ENCODE measurements around the gene PHACTR1.
A peak's percentile ranks its signal among the peaks of the same experiment; 100 is the strongest.

The PHACTR1 gene

DNA sequence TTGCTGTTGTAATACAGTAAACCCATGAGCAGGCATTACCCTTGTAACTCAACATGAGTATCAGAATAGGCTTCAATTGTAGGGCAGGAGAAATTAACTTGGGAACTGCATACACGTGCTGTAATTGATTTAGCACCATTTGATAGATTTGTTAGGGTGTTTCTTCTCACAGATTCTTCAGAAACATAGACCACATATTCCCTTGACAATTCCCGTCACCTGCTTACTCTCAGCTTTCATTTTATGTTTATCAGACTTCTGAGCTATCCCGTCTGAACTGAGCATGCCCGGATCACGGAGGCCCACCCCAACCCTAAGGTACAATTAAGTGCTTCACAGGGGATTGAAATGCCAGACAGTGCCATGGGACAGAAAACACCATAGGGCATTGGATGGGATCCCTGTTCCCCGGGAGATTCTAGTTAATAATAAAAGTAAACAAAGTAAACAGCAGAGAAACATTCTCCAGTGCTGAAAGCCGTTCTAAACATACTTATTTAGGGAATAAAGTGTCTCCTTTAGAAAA lies 179.7 kb downstream of the PHACTR1 start:
- H3K27me3 ChIP-seq (ENCODE audit: control insufficient read depth in 1 of 2, insufficient read depth in 1 of 2, low read length in 2 of 2): peaks cover 31 to 52% of the 10 kb centered on the region in 2 experiments
- no peak overlapping the region for H3K9ac ChIP-seq (ENCODE audit: low read length)
- H3K79me1 ChIP-seq (replicated peaks; ENCODE audit: low read length, poor library complexity, severe bottlenecking): no peaks in the 10 kb centered on the region
- no peak overlapping the region for H2AK5ac ChIP-seq (ENCODE audit: low read length, severe bottlenecking)
- H3K18ac ChIP-seq (ENCODE audit: low read depth in 1 of 2, low read length in 2 of 2): no peak overlapping the region
- H3K27ac ChIP-seq (ENCODE audit: low read length, poor library complexity, severe bottlenecking): no peak overlapping the region
- H3K9me3 ChIP-seq (ENCODE audit: control insufficient read depth, low read length): peaks cover 8% of the 10 kb centered on the region
- no peak overlapping the region for H2AFZ ChIP-seq (ENCODE audit: low read depth, low read length)
- H3K4ac ChIP-seq (ENCODE audit: low read depth in 1 of 2, low read length in 2 of 2): no peak overlapping the region
- H4K8ac ChIP-seq (ENCODE audit: low read length): no peak overlapping the region
- no peak overlapping the region for H4K91ac ChIP-seq (ENCODE audit: low read length)
- no peak overlapping the region for H2BK120ac ChIP-seq (ENCODE audit: low read depth, low read length)
- no peak overlapping the region for H2BK12ac ChIP-seq (ENCODE audit: low read length in 2 of 2)
- no peak overlapping the region for H2BK5ac ChIP-seq (ENCODE audit: low read depth, low read length, poor library complexity, severe bottlenecking)
- peaks cover 6% of the 10 kb centered on the region for H3K4me1 ChIP-seq (ENCODE audit: control insufficient read depth, insufficient read depth, low read depth, low read length)
- H3K23ac ChIP-seq (ENCODE audit: low read length in 2 of 2): no peak overlapping the region
- H3K4me2 ChIP-seq (ENCODE audit: low read length, poor library complexity, severe bottlenecking): no peak overlapping the region
- H3K14ac ChIP-seq (ENCODE audit: low read length in 2 of 2): no peak overlapping the region
- no peaks in the 10 kb centered on the region for H3K36me3 ChIP-seq (ENCODE audit: control insufficient read depth in 1 of 2, insufficient read depth in 2 of 2, low read depth in 1 of 2, low read length in 2 of 2)
- DNase-seq: no peak
- 80% methylated on average over 6 of the region's 7 CpGs for WGBS
- no peak overlapping the region for H3K4me3 ChIP-seq (ENCODE audit: insufficient read depth in 1 of 2, low read depth in 1 of 2, low read length in 2 of 2)
- no peak overlapping the region for H2BK15ac ChIP-seq (ENCODE audit: low read depth, poor library complexity, severe bottlenecking)

DNA sequence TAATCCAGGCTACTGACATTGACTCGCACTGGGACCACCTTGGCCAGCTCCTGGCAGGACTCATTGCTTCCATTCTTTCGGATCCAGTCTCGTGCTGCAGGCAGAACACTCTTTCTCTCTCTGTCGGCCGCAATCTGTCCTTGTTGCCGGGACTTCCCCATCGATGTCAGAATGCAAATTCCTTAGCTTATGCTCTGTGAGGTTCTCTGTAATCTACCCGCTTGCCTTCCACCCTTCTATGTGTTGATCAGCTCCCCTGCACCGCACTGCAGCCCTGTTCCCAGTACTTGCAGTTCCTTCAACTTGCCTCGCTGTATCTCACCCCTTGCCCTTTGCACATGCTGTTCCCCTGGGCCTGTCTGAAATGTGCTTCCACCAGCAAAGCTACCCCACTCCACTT lies 182.0 kb downstream of the PHACTR1 start:
- no peak overlapping the region for H2BK12ac ChIP-seq (ENCODE audit: low read length in 2 of 2)
- 90% methylated on average over 10 of the region's 10 CpGs for WGBS
- H4K8ac ChIP-seq (ENCODE audit: low read length): no peak overlapping the region
- no peak overlapping the region for H3K4me3 ChIP-seq (ENCODE audit: insufficient read depth in 1 of 2, low read depth in 1 of 2, low read length in 2 of 2)
- no peak overlapping the region for H3K4ac ChIP-seq (ENCODE audit: low read depth in 1 of 2, low read length in 2 of 2)
- H2BK5ac ChIP-seq (ENCODE audit: low read depth, low read length, poor library complexity, severe bottlenecking): no peak overlapping the region
- H2BK15ac ChIP-seq (ENCODE audit: low read depth, poor library complexity, severe bottlenecking): no peak overlapping the region
- no peak overlapping the region for H2BK120ac ChIP-seq (ENCODE audit: low read depth, low read length)
- H2AFZ ChIP-seq (ENCODE audit: low read depth, low read length): no peak overlapping the region
- no peak overlapping the region for H3K27ac ChIP-seq (ENCODE audit: low read length, poor library complexity, severe bottlenecking)
- no peak overlapping the region for H3K9ac ChIP-seq (ENCODE audit: low read length)
- H3K79me1 ChIP-seq (replicated peaks; ENCODE audit: low read length, poor library complexity, severe bottlenecking): no peaks in the 10 kb centered on the region
- no peak overlapping the region for H3K4me2 ChIP-seq (ENCODE audit: low read length, poor library complexity, severe bottlenecking)
- H3K4me1 ChIP-seq (ENCODE audit: control insufficient read depth, insufficient read depth, low read depth, low read length): peaks cover 5% of the 10 kb centered on the region
- no peak overlapping the region for H3K23ac ChIP-seq (ENCODE audit: low read length in 2 of 2)
- no peak overlapping the region for H3K18ac ChIP-seq (ENCODE audit: low read depth in 1 of 2, low read length in 2 of 2)
- no peak overlapping the region for H4K91ac ChIP-seq (ENCODE audit: low read length)
- no peaks in the 10 kb centered on the region for H3K9me3 ChIP-seq (ENCODE audit: control insufficient read depth, low read length)
- no peak overlapping the region for H2AK5ac ChIP-seq (ENCODE audit: low read length, severe bottlenecking)
- no peaks in the 10 kb centered on the region for H3K36me3 ChIP-seq (ENCODE audit: control insufficient read depth in 1 of 2, insufficient read depth in 2 of 2, low read depth in 1 of 2, low read length in 2 of 2)
- H3K14ac ChIP-seq (ENCODE audit: low read length in 2 of 2): peak overlapping the region in 1 of 2 experiments; percentile 15
- H3K27me3 ChIP-seq (ENCODE audit: control insufficient read depth in 1 of 2, insufficient read depth in 1 of 2, low read length in 2 of 2): peaks cover 35 to 58% of the 10 kb centered on the region in 2 experiments
- DNase-seq: no peak

DNA sequence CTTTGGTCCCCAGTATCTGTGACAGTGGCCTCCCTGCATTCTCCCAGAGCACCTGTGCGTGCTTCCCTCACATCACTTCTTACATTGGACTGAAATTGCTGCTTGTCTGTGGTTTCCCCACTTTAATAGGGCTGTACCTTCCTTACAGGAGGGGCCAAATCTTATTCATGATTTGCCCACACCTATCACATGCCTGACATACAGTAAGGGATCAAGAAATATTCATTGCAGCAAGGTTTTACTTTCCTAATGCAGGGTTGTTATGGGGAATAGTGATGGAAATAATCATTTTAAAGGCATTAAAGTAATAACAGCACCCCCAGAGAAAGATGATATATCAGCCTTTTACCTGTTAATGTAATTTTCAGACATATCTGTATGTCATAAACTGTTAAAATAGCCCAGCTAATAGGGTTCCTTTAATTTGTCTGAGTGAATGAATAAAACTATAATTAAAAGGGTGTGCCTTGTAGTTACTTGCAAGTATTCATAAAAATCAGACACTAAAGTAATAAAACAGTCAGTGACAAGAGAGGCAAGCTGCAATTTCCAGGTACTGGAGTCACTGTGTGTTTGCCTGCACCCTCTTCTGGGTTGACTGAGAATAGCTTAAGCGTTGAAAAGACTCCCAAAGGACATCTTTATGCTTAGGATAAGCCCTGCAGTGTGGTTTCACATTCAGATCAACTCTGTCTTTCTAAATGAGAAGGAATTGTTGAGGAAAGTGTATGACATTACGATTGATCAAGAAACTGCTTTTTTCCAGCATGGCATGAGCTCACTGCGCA lies 182.7 kb downstream of the PHACTR1 start:
- H3K4me3 ChIP-seq (ENCODE audit: insufficient read depth in 1 of 2, low read depth in 1 of 2, low read length in 2 of 2): no peak overlapping the region
- H3K9ac ChIP-seq (ENCODE audit: low read length): no peak overlapping the region
- H4K8ac ChIP-seq (ENCODE audit: low read length): no peak overlapping the region
- DNase-seq: no peak
- H3K79me1 ChIP-seq (replicated peaks; ENCODE audit: low read length, poor library complexity, severe bottlenecking): no peaks in the 10 kb centered on the region
- H3K9me3 ChIP-seq (ENCODE audit: control insufficient read depth, low read length): no peaks in the 10 kb centered on the region
- peaks cover 1% of the 10 kb centered on the region for H3K4me1 ChIP-seq (ENCODE audit: control insufficient read depth, insufficient read depth, low read depth, low read length)
- H2AK5ac ChIP-seq (ENCODE audit: low read length, severe bottlenecking): no peak overlapping the region
- H3K27me3 ChIP-seq (ENCODE audit: control insufficient read depth in 1 of 2, insufficient read depth in 1 of 2, low read length in 2 of 2): peaks cover 35 to 58% of the 10 kb centered on the region in 2 experiments
- no peak overlapping the region for H2BK15ac ChIP-seq (ENCODE audit: low read depth, poor library complexity, severe bottlenecking)
- H3K18ac ChIP-seq (ENCODE audit: low read depth in 1 of 2, low read length in 2 of 2): no peak overlapping the region
- no peak overlapping the region for H2BK120ac ChIP-seq (ENCODE audit: low read depth, low read length)
- H2BK5ac ChIP-seq (ENCODE audit: low read depth, low read length, poor library complexity, severe bottlenecking): no peak overlapping the region
- H4K91ac ChIP-seq (ENCODE audit: low read length): no peak overlapping the region
- 81% methylated on average over 4 of the region's 4 CpGs for WGBS
- no peak overlapping the region for H3K4ac ChIP-seq (ENCODE audit: low read depth in 1 of 2, low read length in 2 of 2)
- no peak overlapping the region for H3K14ac ChIP-seq (ENCODE audit: low read length in 2 of 2)
- no peaks in the 10 kb centered on the region for H3K36me3 ChIP-seq (ENCODE audit: control insufficient read depth in 1 of 2, insufficient read depth in 2 of 2, low read depth in 1 of 2, low read length in 2 of 2)
- H3K4me2 ChIP-seq (ENCODE audit: low read length, poor library complexity, severe bottlenecking): no peak overlapping the region
- H3K27ac ChIP-seq (ENCODE audit: low read length, poor library complexity, severe bottlenecking): no peak overlapping the region
- H2BK12ac ChIP-seq (ENCODE audit: low read length in 2 of 2): no peak overlapping the region
- no peak overlapping the region for H2AFZ ChIP-seq (ENCODE audit: low read depth, low read length)
- H3K23ac ChIP-seq (ENCODE audit: low read length in 2 of 2): no peak overlapping the region

DNA sequence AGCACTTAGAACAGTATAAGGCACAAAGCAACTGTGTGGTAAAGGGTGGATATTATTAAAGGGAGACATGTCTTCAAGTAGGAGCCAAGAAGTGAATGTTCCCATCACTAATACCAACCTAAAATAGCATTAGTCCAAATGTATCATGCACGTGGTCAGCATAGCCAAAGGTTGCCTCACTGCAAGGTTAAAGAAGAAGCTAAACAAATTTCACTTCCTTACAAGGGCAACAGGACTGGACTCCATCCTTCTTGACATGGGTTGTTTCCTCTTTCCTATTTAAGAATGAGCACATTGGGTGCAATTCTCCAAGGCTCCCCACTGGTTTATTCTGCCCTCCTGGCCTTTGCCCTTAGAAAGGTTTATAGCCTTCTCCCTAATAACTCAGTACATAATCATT lies 186.7 kb downstream of the PHACTR1 start:
- H3K27me3 ChIP-seq (ENCODE audit: control insufficient read depth in 1 of 2, insufficient read depth in 1 of 2, low read length in 2 of 2): peaks cover 19 to 48% of the 10 kb centered on the region in 2 experiments
- no peaks in the 10 kb centered on the region for H3K9me3 ChIP-seq (ENCODE audit: control insufficient read depth, low read length)
- H2BK5ac ChIP-seq (ENCODE audit: low read depth, low read length, poor library complexity, severe bottlenecking): no peak overlapping the region
- no peak overlapping the region for H2BK15ac ChIP-seq (ENCODE audit: low read depth, poor library complexity, severe bottlenecking)
- H2BK120ac ChIP-seq (ENCODE audit: low read depth, low read length): no peak overlapping the region
- DNase-seq: no peak
- no peak overlapping the region for H2BK12ac ChIP-seq (ENCODE audit: low read length in 2 of 2)
- no peak overlapping the region for H3K14ac ChIP-seq (ENCODE audit: low read length in 2 of 2)
- no peaks in the 10 kb centered on the region for H3K79me1 ChIP-seq (replicated peaks; ENCODE audit: low read length, poor library complexity, severe bottlenecking)
- no peak overlapping the region for H2AK5ac ChIP-seq (ENCODE audit: low read length, severe bottlenecking)
- H3K4ac ChIP-seq (ENCODE audit: low read depth in 1 of 2, low read length in 2 of 2): no peak overlapping the region
- no peak overlapping the region for H3K9ac ChIP-seq (ENCODE audit: low read length)
- H3K18ac ChIP-seq (ENCODE audit: low read depth in 1 of 2, low read length in 2 of 2): no peak overlapping the region
- H3K27ac ChIP-seq (ENCODE audit: low read length, poor library complexity, severe bottlenecking): no peak overlapping the region
- no peak overlapping the region for H3K4me2 ChIP-seq (ENCODE audit: low read length, poor library complexity, severe bottlenecking)
- 37% methylated on average over 1 of the region's 1 CpG for WGBS
- H2AFZ ChIP-seq (ENCODE audit: low read depth, low read length): no peak overlapping the region
- H3K4me3 ChIP-seq (ENCODE audit: insufficient read depth in 1 of 2, low read depth in 1 of 2, low read length in 2 of 2): no peak overlapping the region
- no peak overlapping the region for H3K23ac ChIP-seq (ENCODE audit: low read length in 2 of 2)
- H4K8ac ChIP-seq (ENCODE audit: low read length): no peak overlapping the region
- H3K4me1 ChIP-seq (ENCODE audit: control insufficient read depth, insufficient read depth, low read depth, low read length): no peaks in the 10 kb centered on the region
- no peak overlapping the region for H4K91ac ChIP-seq (ENCODE audit: low read length)
- no peaks in the 10 kb centered on the region for H3K36me3 ChIP-seq (ENCODE audit: control insufficient read depth in 1 of 2, insufficient read depth in 2 of 2, low read depth in 1 of 2, low read length in 2 of 2)

Data from mesenchymal stem cell (in vitro differentiated cells and primary cell).